ENCODE data around the gene BTK. TPM values are rescaled to one million over a fixed set of nuclear protein-coding genes. Genes with fewer than 3 reads are reported as not detected.

Gene BTK
- total RNA-seq, 1 donor from 2014 or later: not detected

DNA sequence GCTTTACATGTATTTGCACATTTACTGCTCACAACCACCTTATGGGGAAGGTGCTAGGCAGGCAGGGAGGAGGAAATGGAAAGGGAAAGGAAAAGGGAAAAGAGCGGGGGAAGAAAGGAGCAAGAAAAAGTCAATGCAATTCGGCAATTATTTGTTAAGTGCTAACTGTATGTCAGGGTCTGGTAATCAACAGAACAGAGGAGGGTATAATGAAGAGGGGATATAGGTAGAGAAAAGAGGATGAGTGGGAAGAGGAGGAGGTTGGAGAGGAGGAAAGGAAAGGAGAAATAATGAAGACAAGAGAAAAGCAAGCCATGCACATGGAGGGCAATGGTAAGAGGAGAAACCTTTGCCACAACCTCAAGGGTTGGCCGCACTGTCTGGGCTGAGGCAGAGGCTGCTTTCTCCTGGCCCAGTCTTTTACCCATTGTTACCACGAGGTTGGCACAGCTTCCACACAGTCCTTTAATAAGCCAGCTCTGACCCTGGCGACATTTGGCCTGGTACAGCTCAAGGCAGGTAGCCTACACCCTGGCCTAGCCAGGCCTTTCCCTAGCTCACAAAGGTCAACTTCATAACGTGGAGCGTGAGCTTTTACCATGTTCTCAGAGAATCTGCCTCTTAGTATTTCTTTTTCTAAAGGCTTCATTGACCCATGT lies 836 bp downstream of the BTK start:
- H3K4me1 Mint-ChIP-seq: peaks cover 5% of the 10 kb centered on the region
- intact Hi-C loops (cut with micrococcal nuclease): no loop called here

DNA sequence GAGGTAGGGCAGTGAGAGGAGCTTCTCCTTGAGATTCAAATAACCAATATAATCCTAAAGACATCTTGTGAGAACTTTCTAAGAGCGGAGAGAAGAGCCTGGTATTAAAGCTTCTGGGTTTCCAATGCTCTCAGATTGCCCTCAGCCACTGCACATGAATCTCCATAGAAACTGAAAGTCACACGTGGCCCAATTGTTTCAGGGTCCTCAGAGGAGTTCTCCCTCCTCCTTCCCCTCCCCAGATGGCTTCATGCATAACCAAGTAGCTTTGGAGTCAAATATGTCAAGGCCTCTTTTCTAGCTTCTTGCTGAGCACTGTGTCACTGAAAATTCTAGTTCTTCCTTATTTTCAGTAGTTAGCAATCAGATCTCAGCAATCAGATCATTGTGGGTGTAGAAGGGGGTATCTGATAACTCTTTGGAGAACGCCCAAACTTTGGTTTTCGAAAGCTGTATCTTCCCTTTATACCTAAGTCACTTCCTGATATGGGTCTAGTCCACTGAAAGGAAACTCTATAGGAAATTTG lies 2.2 kb downstream of the BTK start:
- peaks cover 3% of the 10 kb centered on the region for H3K27me3 Mint-ChIP-seq
- peaks cover 5% of the 10 kb centered on the region for H3K4me1 Mint-ChIP-seq
- H3K36me3 Mint-ChIP-seq (ENCODE audit: low read depth): no peaks in the 10 kb centered on the region
- intact Hi-C loops (cut with micrococcal nuclease): no loop called here
- no peak overlapping the region for H3K27ac Mint-ChIP-seq
- no peak for DNase-seq
- H3K9me3 Mint-ChIP-seq: no peaks in the 10 kb centered on the region
- no peak overlapping the region for H3K4me3 Mint-ChIP-seq

More for the DNA sequence above, 836 bp downstream of the BTK start:
- DNase-seq: no peak
- H3K27me3 Mint-ChIP-seq: no peaks in the 10 kb centered on the region
- H3K36me3 Mint-ChIP-seq (ENCODE audit: low read depth): no peaks in the 10 kb centered on the region
- H3K9me3 Mint-ChIP-seq: no peaks in the 10 kb centered on the region
- no peak overlapping the region for H3K4me3 Mint-ChIP-seq
- no peak overlapping the region for H3K27ac Mint-ChIP-seq

DNA sequence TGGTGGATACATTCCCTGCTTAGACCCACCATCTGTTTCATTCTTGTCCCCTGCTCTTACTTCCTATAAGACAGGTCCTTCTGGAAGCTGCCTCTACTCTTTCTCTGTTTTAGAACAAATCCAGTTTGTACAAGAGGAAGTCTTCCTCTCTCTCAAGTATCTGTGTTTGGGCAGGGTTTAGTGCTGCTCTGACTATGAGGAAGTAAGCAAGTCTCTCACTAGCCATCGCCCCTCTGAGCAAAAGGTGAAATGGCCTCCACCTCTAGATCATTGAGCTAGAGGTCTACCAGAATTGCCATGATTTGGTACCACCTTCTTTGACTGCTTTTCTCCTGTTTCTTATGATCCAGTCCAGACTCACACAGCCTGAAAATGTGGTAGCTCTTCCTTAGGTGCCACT lies 8.4 kb downstream of the BTK start:
- H3K4me1 Mint-ChIP-seq: no peaks in the 10 kb centered on the region
- no peak overlapping the region for H3K27ac Mint-ChIP-seq
- H3K27me3 Mint-ChIP-seq: peaks cover 8% of the 10 kb centered on the region
- no peak for DNase-seq
- intact Hi-C loops (cut with micrococcal nuclease): no loop called here
- H3K36me3 Mint-ChIP-seq (ENCODE audit: low read depth): no peaks in the 10 kb centered on the region
- no peak overlapping the region for H3K4me3 Mint-ChIP-seq
- H3K9me3 Mint-ChIP-seq: no peaks in the 10 kb centered on the region

DNA sequence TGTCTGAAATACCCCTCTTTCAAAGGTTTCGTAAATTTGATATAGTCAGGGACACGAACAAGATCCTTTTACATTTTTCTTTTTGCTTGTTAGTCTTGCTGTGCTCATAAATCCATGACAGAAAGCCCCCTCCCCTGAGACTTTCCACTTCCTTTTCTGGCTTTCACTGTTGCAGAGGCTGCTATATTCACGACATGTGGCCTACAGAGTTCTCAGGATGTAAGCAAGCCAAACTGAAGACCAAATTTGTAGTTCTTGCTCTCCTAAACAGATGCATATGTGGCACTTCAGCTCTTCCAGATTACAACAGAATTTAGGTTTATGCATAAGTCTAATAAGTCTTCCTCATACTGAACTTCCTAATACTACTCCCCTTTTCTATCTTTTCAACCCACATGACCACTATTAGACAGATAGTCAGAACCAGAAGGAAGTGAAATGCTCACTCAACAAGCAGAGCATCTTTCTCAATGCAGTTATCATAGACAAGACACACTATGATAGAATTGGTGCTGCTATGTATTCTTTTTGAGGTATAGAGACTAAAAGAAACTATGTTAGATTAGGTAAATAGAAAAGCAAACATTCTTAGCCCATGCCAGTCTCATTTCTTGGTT lies 15.0 kb downstream of the BTK start:
- no peak overlapping the region for H3K4me3 Mint-ChIP-seq
- DNase-seq: no peak
- peaks cover 7% of the 10 kb centered on the region for H3K27me3 Mint-ChIP-seq
- peaks cover 2% of the 10 kb centered on the region for H3K4me1 Mint-ChIP-seq
- H3K27ac Mint-ChIP-seq: no peak overlapping the region
- intact Hi-C loops (cut with micrococcal nuclease): no loop called here
- no peaks in the 10 kb centered on the region for H3K9me3 Mint-ChIP-seq
- H3K36me3 Mint-ChIP-seq (ENCODE audit: low read depth): no peaks in the 10 kb centered on the region

DNA sequence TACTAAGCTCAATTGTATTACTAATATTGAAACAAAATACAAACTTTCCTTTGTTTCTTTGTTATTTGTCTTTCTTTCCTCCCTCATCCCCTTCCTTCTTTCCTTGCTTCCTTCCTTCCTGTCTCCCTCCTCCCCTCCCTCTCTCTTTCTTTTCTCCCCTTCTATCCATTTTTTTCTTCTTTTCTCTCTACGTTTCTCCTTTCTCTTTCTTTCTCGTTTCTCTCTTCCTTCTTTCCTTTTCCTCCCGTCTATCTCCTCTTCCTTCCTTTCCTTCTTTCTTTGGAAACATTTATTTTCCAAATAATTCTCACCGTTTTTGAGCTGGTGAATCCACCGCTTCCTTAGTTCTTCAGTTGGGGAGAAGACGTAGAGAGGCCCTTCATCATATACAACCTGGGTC lies 16.3 kb downstream of the BTK start:
- H3K27me3 Mint-ChIP-seq: peaks cover 7% of the 10 kb centered on the region
- no peak overlapping the region for H3K27ac Mint-ChIP-seq
- H3K4me3 Mint-ChIP-seq: no peak overlapping the region
- no peaks in the 10 kb centered on the region for H3K9me3 Mint-ChIP-seq
- intact Hi-C loops (cut with micrococcal nuclease): no loop called here
- no peak for DNase-seq
- no peaks in the 10 kb centered on the region for H3K36me3 Mint-ChIP-seq (ENCODE audit: low read depth)
- H3K4me1 Mint-ChIP-seq: peaks cover 2% of the 10 kb centered on the region

DNA sequence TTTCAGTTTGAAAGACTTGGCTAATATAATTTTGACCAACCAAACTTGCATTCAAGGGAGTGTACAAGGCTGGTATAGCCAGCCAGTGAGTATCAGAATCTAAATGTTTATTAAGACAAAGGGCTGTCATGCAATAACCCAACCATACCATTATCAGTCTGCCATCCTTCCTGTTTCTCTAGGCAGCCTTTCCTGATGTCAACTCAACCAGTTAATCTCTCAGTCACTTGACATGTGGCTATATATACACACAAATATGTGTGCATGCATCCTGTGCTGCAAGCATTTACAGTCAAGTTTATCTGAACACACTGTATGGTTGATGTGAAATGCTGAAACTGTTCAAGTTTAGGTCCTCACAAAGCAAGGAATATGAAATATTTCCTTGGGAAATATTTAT lies 17.2 kb downstream of the BTK start:
- DNase-seq: no peak
- H3K9me3 Mint-ChIP-seq: no peaks in the 10 kb centered on the region
- intact Hi-C loops (cut with micrococcal nuclease): no loop called here
- H3K4me1 Mint-ChIP-seq: peaks cover 2% of the 10 kb centered on the region
- H3K4me3 Mint-ChIP-seq: no peak overlapping the region
- no peak overlapping the region for H3K27ac Mint-ChIP-seq
- H3K27me3 Mint-ChIP-seq: peaks cover 3% of the 10 kb centered on the region
- no peaks in the 10 kb centered on the region for H3K36me3 Mint-ChIP-seq (ENCODE audit: low read depth)

DNA sequence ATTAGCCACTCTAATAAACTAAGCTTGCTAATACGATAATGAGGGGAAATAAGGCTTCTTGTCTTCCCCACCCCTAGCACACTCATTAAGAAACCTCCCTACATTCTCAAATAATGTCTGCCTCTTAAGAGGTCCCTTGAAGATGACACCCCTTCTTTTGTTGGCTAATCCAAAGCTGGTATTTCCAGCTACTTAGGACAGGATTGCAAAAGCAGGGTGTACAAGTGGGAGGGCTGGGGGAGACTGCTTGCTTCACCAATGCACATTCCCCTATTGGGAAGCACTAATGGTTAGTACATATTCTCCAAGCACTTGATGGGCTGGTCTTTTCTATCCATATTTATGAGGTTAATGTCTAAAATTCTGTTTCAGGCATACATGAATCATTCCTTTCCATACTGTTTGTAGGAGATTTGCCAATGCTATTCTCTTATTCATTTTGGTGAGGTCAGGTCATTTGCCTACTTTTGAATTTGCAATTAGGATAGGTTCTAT lies 20.6 kb downstream of the BTK start:
- no peak for DNase-seq
- intact Hi-C loops (cut with micrococcal nuclease): no loop called here
- Mint-ChIP-seq H3K9me3 (no peaks in the 10 kb centered on the region), H3K36me3 (ENCODE audit: low read depth) (no peaks in the 10 kb centered on the region), H3K4me1 (no peaks in the 10 kb centered on the region), H3K27me3 (peaks cover 2% of the 10 kb centered on the region), H3K4me3 (no peak overlapping the region), H3K27ac (no peak overlapping the region)

DNA sequence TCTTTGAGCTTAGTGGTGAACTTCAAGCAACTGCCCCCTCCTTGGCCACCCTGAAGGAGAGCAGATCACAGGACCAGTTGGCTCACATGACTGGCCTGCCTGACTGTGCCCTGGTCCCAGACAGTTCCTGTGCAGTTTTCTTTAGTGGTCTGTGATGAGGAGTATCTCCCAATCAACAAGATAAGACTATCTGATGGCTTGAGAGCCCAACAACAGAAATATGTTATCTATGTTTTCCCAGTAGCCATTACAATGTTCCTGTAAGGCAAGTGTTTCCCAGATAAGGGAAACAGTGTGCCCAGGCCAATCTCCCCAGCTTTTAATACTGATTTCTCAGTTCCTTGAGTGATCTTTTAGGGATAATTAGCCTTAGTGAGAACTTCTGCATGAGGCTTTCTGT lies 23.2 kb downstream of the BTK start:
- no peaks in the 10 kb centered on the region for H3K4me1 Mint-ChIP-seq
- no peaks in the 10 kb centered on the region for H3K36me3 Mint-ChIP-seq (ENCODE audit: low read depth)
- H3K27me3 Mint-ChIP-seq: peaks cover 2% of the 10 kb centered on the region
- H3K9me3 Mint-ChIP-seq: no peaks in the 10 kb centered on the region
- DNase-seq: no peak
- H3K27ac Mint-ChIP-seq: no peak overlapping the region
- intact Hi-C loops (cut with micrococcal nuclease): no loop called here
- no peak overlapping the region for H3K4me3 Mint-ChIP-seq

DNA sequence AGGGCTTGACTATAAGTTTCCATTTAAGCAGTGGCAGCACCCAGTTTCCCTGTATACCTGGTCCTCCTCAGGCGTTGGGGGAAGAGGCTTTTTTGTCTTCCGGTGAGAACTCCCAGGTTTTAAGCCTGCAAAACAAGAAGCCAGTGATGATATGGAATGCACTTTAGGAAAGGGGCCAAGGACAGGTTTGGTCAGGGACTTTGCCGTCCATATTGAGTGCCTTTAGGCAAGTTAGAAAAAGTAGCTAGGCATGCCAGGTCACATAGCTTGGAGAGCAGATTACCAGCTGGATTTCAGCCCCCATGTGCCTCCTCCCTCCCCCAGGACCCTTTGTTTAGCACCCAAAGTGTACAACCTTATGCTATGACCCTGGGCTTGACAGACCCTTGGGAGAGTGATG lies 23.9 kb downstream of the BTK start:
- Mint-ChIP-seq H3K27me3 (peaks cover 2% of the 10 kb centered on the region), H3K4me3 (no peak overlapping the region), H3K4me1 (no peaks in the 10 kb centered on the region)

DNA sequence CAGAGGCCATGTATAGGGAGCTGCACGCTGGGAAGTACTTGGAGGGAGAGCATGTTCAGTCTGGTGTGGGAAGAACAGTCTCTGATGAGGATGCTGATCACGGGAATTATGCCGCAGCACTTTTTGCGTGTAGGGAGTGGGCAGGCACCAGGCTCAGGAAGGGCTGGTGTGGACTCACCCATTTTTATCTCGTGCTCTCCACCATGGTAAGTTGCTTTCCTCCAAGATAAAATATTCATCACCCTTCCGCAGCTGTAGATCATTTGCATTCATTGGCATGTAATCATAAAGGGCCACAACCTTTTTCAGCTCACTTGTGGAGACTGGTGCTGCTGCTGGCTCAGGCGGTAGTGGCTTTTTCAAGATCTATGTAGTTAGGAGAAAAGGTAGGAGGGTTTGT lies 25.6 kb downstream of the BTK start:
- Mint-ChIP-seq H3K4me3 (no peak overlapping the region), H3K27me3 (peaks cover 3% of the 10 kb centered on the region), H3K36me3 (ENCODE audit: low read depth) (no peaks in the 10 kb centered on the region), H3K9me3 (no peaks in the 10 kb centered on the region), H3K4me1 (no peaks in the 10 kb centered on the region), H3K27ac (no peak overlapping the region)
- intact Hi-C loops (cut with micrococcal nuclease): no loop called here
- DNase-seq: no peak

More for the DNA sequence above, 23.9 kb downstream of the BTK start:
- no peaks in the 10 kb centered on the region for H3K9me3 Mint-ChIP-seq
- intact Hi-C loops (cut with micrococcal nuclease): no loop called here
- H3K27ac Mint-ChIP-seq: no peak overlapping the region
- H3K36me3 Mint-ChIP-seq (ENCODE audit: low read depth): no peaks in the 10 kb centered on the region
- no peak for DNase-seq

DNA sequence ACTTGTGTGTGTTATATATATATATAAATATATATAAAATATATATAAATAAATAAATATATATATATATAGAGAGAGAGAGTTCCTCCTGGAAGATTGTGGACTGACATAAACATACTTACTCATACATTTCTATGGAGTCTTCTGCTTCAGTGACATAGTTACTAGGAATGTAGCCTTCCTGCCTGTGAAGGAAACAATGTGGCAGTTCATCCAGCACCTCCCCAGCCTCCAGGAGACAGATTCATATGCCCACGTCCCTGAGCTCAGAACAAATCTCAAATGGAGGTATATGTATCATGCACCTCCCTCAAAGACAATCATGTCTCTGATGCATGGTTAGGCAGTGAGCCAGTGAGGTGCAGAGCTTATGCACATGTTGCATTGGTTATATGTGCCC lies 26.0 kb downstream of the BTK start:
- H3K27me3 Mint-ChIP-seq: peaks cover 3% of the 10 kb centered on the region
- no peak overlapping the region for H3K27ac Mint-ChIP-seq
- intact Hi-C loops (cut with micrococcal nuclease): no loop called here
- DNase-seq: no peak
- H3K36me3 Mint-ChIP-seq (ENCODE audit: low read depth): no peaks in the 10 kb centered on the region
- H3K9me3 Mint-ChIP-seq: no peaks in the 10 kb centered on the region
- no peak overlapping the region for H3K4me3 Mint-ChIP-seq
- no peaks in the 10 kb centered on the region for H3K4me1 Mint-ChIP-seq

DNA sequence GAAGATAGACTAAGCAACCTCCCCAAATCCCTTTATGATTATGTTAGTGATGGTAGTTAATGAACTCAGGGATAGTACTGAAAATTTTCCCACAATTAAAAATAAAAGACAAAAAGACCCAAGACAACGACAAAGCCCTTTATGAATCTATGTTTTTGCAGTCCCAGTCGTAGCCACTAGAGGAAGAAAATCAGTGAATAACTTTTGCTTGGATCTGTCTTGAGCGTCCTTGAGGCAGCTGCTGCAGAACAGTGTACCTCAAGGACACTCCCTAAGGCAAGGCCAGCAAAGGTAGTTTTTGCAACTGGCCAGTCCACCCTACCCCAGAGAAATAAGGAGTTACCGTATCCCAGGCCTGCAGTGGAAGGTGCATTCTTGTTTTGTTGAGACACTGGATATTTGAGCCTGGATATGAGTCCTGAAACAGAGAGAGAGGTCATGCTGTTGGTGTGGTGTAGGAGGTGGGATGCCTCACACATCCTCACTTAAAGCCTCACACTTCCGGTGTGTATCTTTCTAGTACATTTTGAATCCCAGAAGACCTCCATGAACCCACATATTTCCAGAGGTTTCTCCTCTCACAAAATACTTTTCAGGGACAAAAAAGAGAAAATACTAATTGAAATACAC lies 28.7 kb downstream of the BTK start:
- no peak overlapping the region for H3K4me3 Mint-ChIP-seq
- DNase-seq: no peak
- no peaks in the 10 kb centered on the region for H3K36me3 Mint-ChIP-seq (ENCODE audit: low read depth)
- H3K27me3 Mint-ChIP-seq: peaks cover 1% of the 10 kb centered on the region
- intact Hi-C loops (cut with micrococcal nuclease): no loop called here
- H3K27ac Mint-ChIP-seq: no peak overlapping the region
- no peaks in the 10 kb centered on the region for H3K4me1 Mint-ChIP-seq
- H3K9me3 Mint-ChIP-seq: no peaks in the 10 kb centered on the region

DNA sequence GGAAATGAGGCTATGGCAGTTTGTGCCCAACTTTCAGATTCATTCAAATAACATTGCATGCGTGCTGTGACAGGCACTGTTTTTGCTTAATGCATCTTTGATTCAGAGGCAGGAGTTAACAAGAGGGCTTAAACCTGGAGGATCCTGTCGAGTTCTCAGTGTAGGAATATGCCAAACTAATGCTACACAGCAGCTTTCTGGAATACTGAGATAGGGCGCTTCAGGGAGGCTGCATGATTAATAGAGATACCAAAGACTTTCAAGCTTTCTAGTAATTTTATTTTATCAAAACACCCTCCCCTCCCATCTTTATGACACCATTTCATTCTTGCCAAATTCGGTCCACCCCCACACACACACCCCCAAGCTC lies 36.8 kb downstream of the BTK start:
- no peaks in the 10 kb centered on the region for H3K27me3 Mint-ChIP-seq
- peak overlapping the region; percentile 92 for H3K4me3 Mint-ChIP-seq
- DNase-seq: no peak
- peaks cover 15% of the 10 kb centered on the region for H3K36me3 Mint-ChIP-seq (ENCODE audit: low read depth)
- intact Hi-C loops (cut with micrococcal nuclease): loop anchor here (2.0 to 10.0 kb wide), 4 partner anchors 58 to 532 kb away; partner anchors contain the start of genes CENPI, GLA, HNRNPH2 and TRMT2B
- peak overlapping the region; percentile 93 for H3K27ac Mint-ChIP-seq
- no peaks in the 10 kb centered on the region for H3K9me3 Mint-ChIP-seq
- H3K4me1 Mint-ChIP-seq: peaks cover 2% of the 10 kb centered on the region
